ENCODE results near the gene ERO1B. TPM values are rescaled to one million over a fixed set of nuclear protein-coding genes. Genes with fewer than 3 reads are reported as not detected.

ERO1B gene
- total RNA-seq, 1 experiment from 2014 or later, result 5.4 TPM

GRCh38 chr1:236220473-236220872 lies 61.3 kb downstream of the ERO1B start:
- Histone ChIP-seq H3K36me3 (ENCODE audit: control insufficient read depth in 1 of 2, insufficient read depth in 2 of 2, low read length in 2 of 2) (no peaks in the 10 kb centered on the region), H3K27ac (ENCODE audit: low read depth, low read length) (no peak overlapping the region), H3K9me3 (ENCODE audit: control insufficient read depth in 1 of 2, insufficient read depth in 1 of 2, low read depth in 1 of 2, low read length in 2 of 2) (no peaks in the 10 kb centered on the region), H3K27me3 (ENCODE audit: insufficient read depth, low read length) (no peaks in the 10 kb centered on the region), H2AFZ (ENCODE audit: low read depth, low read length, poor library complexity, severe bottlenecking) (no peak overlapping the region), H3K9ac (ENCODE audit: low read length) (no peak overlapping the region), H3K4me2 (ENCODE audit: low read length) (no peak overlapping the region), H4K20me1 (ENCODE audit: insufficient read depth) (no peaks in the 10 kb centered on the region), H3K9me2 (ENCODE audit: insufficient read depth) (no peaks in the 10 kb centered on the region), H3K79me2 (ENCODE audit: insufficient read depth, low read length) (no peaks in the 10 kb centered on the region), H3K4me3 (replicated peaks in 1 of 2; ENCODE audit: low read depth in 1 of 2, low read length in 2 of 2) (no peak overlapping the region), H3K4me1 (ENCODE audit: control insufficient read depth in 1 of 2, insufficient read depth in 2 of 2, low read length in 2 of 2) (no peaks in the 10 kb centered on the region)
- intact Hi-C loops (cut with micrococcal nuclease), result no loop called here
- DNase-seq (ENCODE audit: low read depth, low spot score) (no peak), ATAC-seq (no peak)
- ChIA-PET RAD21 (ENCODE audit: low non-redundant PET in 1 of 2, low total read pairs in 2 of 2, uncharacterized antibody in 2 of 2, unreplicated experiment in 2 of 2) (no interaction called here), POLR2A (no interaction called here), CTCF (no interaction called here)
- TF ChIP-seq ZBTB33 (IDR thresholded peaks at IDR 0.05; ENCODE audit: extremely low read depth, insufficient replicate concordance, low read length) (no peak), CEBPB (IDR thresholded peaks at IDR 0.05; ENCODE audit: low read depth) (no peak), TCF7L2 (IDR thresholded peaks at IDR 0.05; ENCODE audit: borderline replicate concordance, extremely low read depth, insufficient read depth, insufficient read length) (no peak), ELF1 (IDR thresholded peaks at IDR 0.05; ENCODE audit: borderline replicate concordance, low read depth) (no peak), EZH2 (IDR thresholded peaks at IDR 0.05) (no peak), CTCF (IDR thresholded peaks at IDR 0.05 in 2 of 3, conservative IDR thresholded peaks at IDR 0.05 in 1 of 3; ENCODE audit: borderline replicate concordance in 1 of 3, insufficient read depth in 1 of 3, low read depth in 2 of 3, low read length in 2 of 3) (no peak), EZH2phosphoT487 (IDR thresholded peaks at IDR 0.05; ENCODE audit: borderline replicate concordance) (no peak), EGR1 (IDR thresholded peaks at IDR 0.05; ENCODE audit: low read depth) (no peak), CBX3 (IDR thresholded peaks at IDR 0.05; ENCODE audit: low read depth) (no peak), YY1 (IDR thresholded peaks at IDR 0.05; ENCODE audit: extremely low read depth, insufficient replicate concordance, low read depth, low read length) (no peak), POLR2A (IDR thresholded peaks at IDR 0.05; ENCODE audit: borderline replicate concordance, extremely low read depth, insufficient read depth, insufficient read length) (no peak)
- BruUV-seq (replicated peaks), result no TSS peak
